HFFc6 (cell line): Measurements from ENCODE around the gene EEF1AKMT2. TPM values are rescaled to one million over a fixed set of nuclear protein-coding genes. Genes with fewer than 3 reads are reported as not detected.

Experiments
- DNase-seq: peaks from one replicate; pipeline ENCODE4 v3.0.0-alpha.2; 2018
- H3K27ac Mint-ChIP-seq: 2 replicates; pipeline ENCODE4 v1.8.0; 2020; ENCODE audit warnings: mild to moderate bottlenecking, mixed read lengths
- H3K27me3 Mint-ChIP-seq: 2 replicates; pipeline ENCODE4 v1.8.0; 2021; ENCODE audit warnings: mild to moderate bottlenecking, moderate library complexity, mixed read lengths; ENCODE audit not compliant: insufficient read depth
- H3K36me3 Mint-ChIP-seq: 2 replicates; pipeline ENCODE4 v1.8.0; 2021; ENCODE audit warnings: low read depth, mixed read lengths
- H3K4me1 Mint-ChIP-seq: 2 replicates; pipeline ENCODE4 v1.8.0; 2020; ENCODE audit warnings: low read depth, mixed read lengths
- H3K4me3 Mint-ChIP-seq: 2 replicates; pipeline ENCODE4 v1.8.0; 2020; ENCODE audit warnings: mild to moderate bottlenecking, moderate library complexity, mixed read lengths
- H3K9me3 Mint-ChIP-seq: 2 replicates; pipeline ENCODE4 v1.8.0; 2020; ENCODE audit warnings: mild to moderate bottlenecking, mixed read lengths
- CTCF ChIP-seq: fragments of 200-600 bp; sonication (generic); IDR thresholded peaks from 2 replicates; pipeline ENCODE4 v1.5.0; 2021; ENCODE audit warnings: antibody characterized with exemption, mild to moderate bottlenecking
- total RNA-seq, 6 experiments: library from RNA; stranded (reverse); fragmentation: NEBNext Ultra II Directional; extraction: Animal tissue kit (Norgen Biotek cat#: 25700); gene quantifications; 2 replicates in 1 of 6; 3 replicates in 5 of 6; pipeline ENCODE4 v1.2.3, GENCODE V29; 2021

Gene EEF1AKMT2
- total RNA-seq, 6 experiments from 2014 or later, result 15.8 to 19.5 (median 17.7) TPM

- DNase-seq, result no peak
- Mint-ChIP-seq H3K27ac (no peak overlapping the region), H3K27me3 (no peaks in the 10 kb centered on the region; the same call in 1 of the 2 replicates), H3K9me3 (no peaks in the 10 kb centered on the region), H3K36me3 (no peaks in the 10 kb centered on the region; the same call in 1 of the 2 replicates), H3K4me1 (peaks cover 28% of the 10 kb centered on the region), H3K4me3 (no peak overlapping the region)
- TF ChIP-seq CTCF, result no peak
Observed at GRCh38 chr10:124722798-124723783, 68.6 kb downstream of the EEF1AKMT2 start.

GRCh38 chr10:124721330-124722045, 70.2 kb downstream of the EEF1AKMT2 start:
- H3K27ac Mint-ChIP-seq, result no peak overlapping the region
- no peaks in the 10 kb centered on the region for H3K36me3 Mint-ChIP-seq
- H3K9me3 Mint-ChIP-seq, result no peaks in the 10 kb centered on the region
- no peak for TF ChIP-seq CTCF
- H3K4me1 Mint-ChIP-seq, result peaks cover 27% of the 10 kb centered on the region
- no peaks in the 10 kb centered on the region; the same call in 1 of the 2 replicates for H3K27me3 Mint-ChIP-seq
- DNase-seq, result no peak
- H3K4me3 Mint-ChIP-seq, result no peak overlapping the region

- Mint-ChIP-seq H3K9me3 (no peaks in the 10 kb centered on the region), H3K4me3 (no peak overlapping the region), H3K27ac (peak overlapping the region; percentile 47; the same call in 1 of the 2 replicates), H3K27me3 (no peaks in the 10 kb centered on the region), H3K4me1 (peaks cover 27% of the 10 kb centered on the region), H3K36me3 (no peaks in the 10 kb centered on the region)
- peak; percentile 81 for DNase-seq
- peak; percentile 64 for TF ChIP-seq CTCF
Observed at GRCh38 chr10:124719213-124719851, 72.4 kb downstream of the EEF1AKMT2 start.

GRCh38 chr10:124717911-124718741, 73.6 kb downstream of the EEF1AKMT2 start:
- Mint-ChIP-seq H3K4me1 (peaks cover 24% of the 10 kb centered on the region), H3K9me3 (no peaks in the 10 kb centered on the region), H3K27ac (no peak overlapping the region), H3K4me3 (no peak overlapping the region), H3K27me3 (no peaks in the 10 kb centered on the region), H3K36me3 (no peaks in the 10 kb centered on the region)
- no peak for TF ChIP-seq CTCF
- DNase-seq, result no peak
